Hematopoietic multipotent progenitor cell treated with erythropoietin and hydrocortisone succinate and interleukin-3 and kit ligand, for 17 days (in vitro differentiated cells): ENCODE measurements around the gene B4GALNT3.

Source experiments
- DNase-seq: peaks from one replicate; pipeline ENCODE4 v3.0.0-alpha.2; 2015; ENCODE audit warnings: low spot score

The B4GALNT3 gene

GRCh38 chr12:510071-510825 lies 50.5 kb downstream of the B4GALNT3 start:
- DNase-seq: no peak

- DNase-seq: no peak
These were observed 53.2 kb downstream of the B4GALNT3 start for GRCh38 chr12:512933-513332.

GRCh38 chr12:513446-513845 lies 53.7 kb downstream of the B4GALNT3 start:
- no peak for DNase-seq

GRCh38 chr12:517538-517937 lies 57.8 kb downstream of the B4GALNT3 start:
- DNase-seq: no peak

- DNase-seq: no peak
These were observed 60.4 kb downstream of the B4GALNT3 start for GRCh38 chr12:520119-520518.

- DNase-seq: no peak
These were observed 63.1 kb downstream of the B4GALNT3 start for GRCh38 chr12:522692-523378.

GRCh38 chr12:524167-524951 lies 64.6 kb downstream of the B4GALNT3 start:
- no peak for DNase-seq

GRCh38 chr12:526089-526488 lies 66.3 kb downstream of the B4GALNT3 start:
- no peak for DNase-seq

GRCh38 chr12:527241-527640 lies 67.5 kb downstream of the B4GALNT3 start:
- DNase-seq: no peak

- no peak for DNase-seq
These were observed 68.0 kb downstream of the B4GALNT3 start for GRCh38 chr12:527729-528128.

- DNase-seq: no peak
These were observed 70.6 kb downstream of the B4GALNT3 start for GRCh38 chr12:530308-530707.

- no peak for DNase-seq
These were observed 71.1 kb downstream of the B4GALNT3 start for GRCh38 chr12:530821-531220.

- DNase-seq: no peak
These were observed 72.3 kb downstream of the B4GALNT3 start for GRCh38 chr12:531951-532585.

- no peak for DNase-seq
These were observed 73.3 kb downstream of the B4GALNT3 start for GRCh38 chr12:532908-533565.

- DNase-seq: no peak
These were observed 74.0 kb downstream of the B4GALNT3 start for GRCh38 chr12:533718-534117.

- DNase-seq: no peak
These were observed 74.5 kb downstream of the B4GALNT3 start for GRCh38 chr12:534216-534615.

GRCh38 chr12:535396-535795 lies 75.7 kb downstream of the B4GALNT3 start:
- no peak for DNase-seq

- no peak for DNase-seq
These were observed 77.1 kb downstream of the B4GALNT3 start for GRCh38 chr12:536751-537245.

- no peak for DNase-seq
These were observed 78.0 kb downstream of the B4GALNT3 start for GRCh38 chr12:537772-538171.

- DNase-seq: no peak
These were observed 79.2 kb downstream of the B4GALNT3 start for GRCh38 chr12:538731-539539.
